GM19328 (cell line): Measurements from ENCODE around the gene PRDM2.

Source experiments
- ATAC-seq: cut with Tn5 transposase; IDR thresholded peaks from one replicate; pipeline ENCODE4 v1.9.1; 2021; ENCODE audit warnings: mild to moderate bottlenecking, moderate library complexity; ENCODE audit not compliant: unreplicated experiment

PRDM2 gene

GRCh38 chr1:13788795-13789194 is 88.8 kb downstream of the PRDM2 start:
- ATAC-seq, result no peak

- no peak for ATAC-seq
Observed at GRCh38 chr1:13790290-13791030, 90.5 kb downstream of the PRDM2 start.

- ATAC-seq, result no peak
Observed at GRCh38 chr1:13792419-13792818, 92.4 kb downstream of the PRDM2 start.

GRCh38 chr1:13793088-13793730 is 93.2 kb downstream of the PRDM2 start:
- ATAC-seq, result no peak

- ATAC-seq, result no peak
Observed at GRCh38 chr1:13794231-13795187, 94.5 kb downstream of the PRDM2 start.

GRCh38 chr1:13797397-13797796 is 97.4 kb downstream of the PRDM2 start:
- ATAC-seq, result no peak

GRCh38 chr1:13798120-13798519 is 98.1 kb downstream of the PRDM2 start:
- no peak for ATAC-seq

- no peak for ATAC-seq
Observed at GRCh38 chr1:13799502-13800283, 99.7 kb downstream of the PRDM2 start.

GRCh38 chr1:13801232-13801631 is 101.2 kb downstream of the PRDM2 start:
- no peak for ATAC-seq

GRCh38 chr1:13801655-13802486 is 101.9 kb downstream of the PRDM2 start:
- ATAC-seq, result no peak

- no peak for ATAC-seq
Observed at GRCh38 chr1:13802782-13803545, 103.0 kb downstream of the PRDM2 start.

- ATAC-seq, result no peak
Observed at GRCh38 chr1:13803546-13804239, 103.7 kb downstream of the PRDM2 start.

GRCh38 chr1:13804240-13804633 is 104.2 kb downstream of the PRDM2 start:
- ATAC-seq, result no peak

- no peak for ATAC-seq
Observed at GRCh38 chr1:13805431-13805830, 105.4 kb downstream of the PRDM2 start.

- no peak for ATAC-seq
Observed at GRCh38 chr1:13806108-13806507, 106.1 kb downstream of the PRDM2 start.

GRCh38 chr1:13807209-13807608 is 107.2 kb downstream of the PRDM2 start:
- ATAC-seq, result no peak

GRCh38 chr1:13808729-13809131 is 108.7 kb downstream of the PRDM2 start:
- no peak for ATAC-seq

- no peak for ATAC-seq
Observed at GRCh38 chr1:13809461-13810159, 109.6 kb downstream of the PRDM2 start.
